Kidney (tissue), 14 donors: ENCODE data around the gene AUTS2. TPM values are rescaled to one million over a fixed set of nuclear protein-coding genes. Genes with fewer than 3 reads are reported as not detected.

Experiments
- DNase-seq, 5 donors: peaks; one replicate each; pipeline ENCODE4 v3.0.0-alpha.2; 2013 to 2020
- FAIRE-seq: peaks from 2 replicates; lab custom pipeline; 2012; peaks lifted over from hg19 to GRCh38; lab: Jason Lieb, UNC
- H3K27ac ChIP-seq, 2 donors: one replicate each; pipeline ENCODE4 v1.7.0; 2013; ENCODE audit warnings: low read depth in 2 of 2, low read length in 2 of 2, inconsistent platforms in 1 of 2
- H3K27me3 ChIP-seq: one replicate; pipeline ENCODE4 v1.7.1; 2013; ENCODE audit warnings: low read length, inconsistent platforms; ENCODE audit not compliant: control insufficient read depth, insufficient read depth
- H3K36me3 ChIP-seq, 3 donors: one replicate each; pipeline versions ENCODE4 v1.7.0 to v1.7.1; 2013; ENCODE audit warnings: low read length in 3 of 3, control low read depth in 1 of 3, inconsistent platforms in 1 of 3; ENCODE audit not compliant: insufficient read depth in 3 of 3, control insufficient read depth in 2 of 3
- H3K4me1 ChIP-seq, 3 donors: one replicate each; pipeline versions ENCODE4 v1.7.0 to v1.7.1; 2013; ENCODE audit warnings: low read length in 3 of 3, inconsistent platforms in 1 of 3, low read depth in 1 of 3; ENCODE audit not compliant: control insufficient read depth in 2 of 3, insufficient read depth in 2 of 3
- H3K4me3 ChIP-seq, 3 donors: one replicate each; pipeline versions ENCODE4 v1.7.0 to v1.8.1; 2013; ENCODE audit warnings: low read length in 3 of 3, control low read depth in 1 of 3, inconsistent platforms in 1 of 3
- H3K9ac ChIP-seq, 3 donors: one replicate each; pipeline versions ENCODE4 v1.7.0 to v1.7.1; 2013; ENCODE audit warnings: low read length in 3 of 3, control low read depth in 1 of 3, inconsistent platforms in 1 of 3
- H3K9me3 ChIP-seq, 3 donors: one replicate each; pipeline versions ENCODE4 v1.7.0 to v1.7.1; 2013; ENCODE audit warnings: low read length in 3 of 3, control low read depth in 1 of 3, inconsistent platforms in 1 of 3; ENCODE audit not compliant: control insufficient read depth in 2 of 3, insufficient read depth in 1 of 3
- intact Hi-C: fragments of 100-400 bp; cut with DNase I; formaldehyde crosslinking; loops from one replicate; pipeline ENCODE4 v1.11.1; 2022
- polyA plus RNA-seq: library from polyadenylated mRNA; stranded (reverse); fragments of 350-450 nt; fragmentation: Illumina TruSeq; extraction: RNeasy Lipid Tissue Mini Kit (QIAGEN cat#74804); gene quantifications from one replicate; pipeline ENCODE4 v1.2.3, GENCODE V29; 2014; ENCODE audit warnings: low read depth, low replicate concordance; ENCODE audit not compliant: insufficient read depth
- total RNA-seq: library from RNA; stranded (reverse); fragmentation: NEBNext Ultra II Directional; extraction: Animal tissue kit (Norgen Biotek cat#: 25700); gene quantifications from one replicate; pipeline ENCODE4 v1.2.1, GENCODE V29; 2021
- TF ChIP-seq, protein P1 (sequence below): IDR thresholded peaks from 3 replicates; pipeline ENCODE4 v1.5.1; 2012; ENCODE audit warnings: mild to moderate bottlenecking, moderate library complexity, borderline replicate concordance; ENCODE audit not compliant: insufficient read depth; ENCODE audit errors: extremely low read depth
- donor health status: control.
- donor health status: control.
- donor health status: control.
- donor health status: control.
- donor health status: control.
- donor health status: DM: yes; HTN: yes; CAD: no.
- donor health status: Normal renal cell carcinoma (clear cell type).

The AUTS2 gene
- total and polyA plus RNA-seq, 2 donors from 2014 or later = 5.2 to 33.8 TPM

DNA sequence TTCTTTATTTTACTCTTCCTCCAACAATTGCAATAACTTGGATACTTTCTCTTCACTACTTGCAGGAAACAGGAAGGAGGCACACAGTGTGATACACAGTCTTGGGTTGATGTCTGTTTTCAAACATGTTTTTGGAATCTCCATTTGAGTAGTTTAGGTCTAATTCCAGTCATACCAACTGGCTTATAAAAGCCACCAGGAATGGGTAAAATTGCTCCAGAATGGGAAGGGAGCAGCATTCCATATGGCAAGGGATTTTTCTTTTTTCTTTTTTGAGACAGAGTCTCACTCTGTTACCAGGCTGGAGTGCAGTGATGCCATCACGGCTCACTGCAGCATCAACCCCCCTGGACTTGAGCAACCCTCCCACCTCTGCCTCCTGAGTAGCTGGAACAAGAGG, 988.5 kb downstream of the AUTS2 start:
- DNase-seq (no peak), FAIRE-seq (no peak)
- H3K9me3 ChIP-seq = no peaks in the 10 kb centered on the region
- no peak overlapping the region for H3K9ac ChIP-seq
- no peak overlapping the region for H3K27ac ChIP-seq
- H3K4me1 ChIP-seq = peaks cover 0 to 19% (median 7%) of the 10 kb centered on the region in 3 donors
- intact Hi-C loops = no loop called here
- TF ChIP-seq, protein P1, sequence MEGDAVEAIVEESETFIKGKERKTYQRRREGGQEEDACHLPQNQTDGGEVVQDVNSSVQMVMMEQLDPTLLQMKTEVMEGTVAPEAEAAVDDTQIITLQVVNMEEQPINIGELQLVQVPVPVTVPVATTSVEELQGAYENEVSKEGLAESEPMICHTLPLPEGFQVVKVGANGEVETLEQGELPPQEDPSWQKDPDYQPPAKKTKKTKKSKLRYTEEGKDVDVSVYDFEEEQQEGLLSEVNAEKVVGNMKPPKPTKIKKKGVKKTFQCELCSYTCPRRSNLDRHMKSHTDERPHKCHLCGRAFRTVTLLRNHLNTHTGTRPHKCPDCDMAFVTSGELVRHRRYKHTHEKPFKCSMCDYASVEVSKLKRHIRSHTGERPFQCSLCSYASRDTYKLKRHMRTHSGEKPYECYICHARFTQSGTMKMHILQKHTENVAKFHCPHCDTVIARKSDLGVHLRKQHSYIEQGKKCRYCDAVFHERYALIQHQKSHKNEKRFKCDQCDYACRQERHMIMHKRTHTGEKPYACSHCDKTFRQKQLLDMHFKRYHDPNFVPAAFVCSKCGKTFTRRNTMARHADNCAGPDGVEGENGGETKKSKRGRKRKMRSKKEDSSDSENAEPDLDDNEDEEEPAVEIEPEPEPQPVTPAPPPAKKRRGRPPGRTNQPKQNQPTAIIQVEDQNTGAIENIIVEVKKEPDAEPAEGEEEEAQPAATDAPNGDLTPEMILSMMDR = no peak
- H3K27me3 ChIP-seq = no peaks in the 10 kb centered on the region
- no peaks in the 10 kb centered on the region for H3K36me3 ChIP-seq
- no peak overlapping the region for H3K4me3 ChIP-seq

DNA sequence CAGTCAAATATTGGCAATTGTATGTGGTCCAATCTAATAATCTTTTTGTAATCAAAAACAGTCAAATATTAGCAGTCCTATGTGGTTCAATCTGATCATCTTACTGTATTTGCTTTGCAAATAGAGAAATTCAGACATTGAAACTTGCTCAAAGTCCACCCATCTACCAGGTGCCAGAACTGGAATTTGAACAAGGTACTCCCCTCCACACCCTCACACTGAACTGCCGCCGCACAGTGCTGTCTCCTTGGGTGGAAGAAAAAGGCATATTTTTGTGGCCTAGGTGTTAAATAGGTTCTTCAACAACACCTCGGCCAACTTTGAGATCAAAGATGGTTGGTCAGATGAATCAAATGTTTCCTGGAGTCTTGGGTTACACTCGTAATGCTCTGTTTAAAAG, 989.5 kb downstream of the AUTS2 start:
- Histone ChIP-seq H3K9ac (no peak overlapping the region), H3K27ac (no peak overlapping the region), H3K36me3 (no peaks in the 10 kb centered on the region), H3K27me3 (no peaks in the 10 kb centered on the region), H3K9me3 (no peaks in the 10 kb centered on the region), H3K4me1 (peaks cover 0 to 10% (median 7%) of the 10 kb centered on the region in 3 donors), H3K4me3 (no peak overlapping the region)
- FAIRE-seq (no peak), DNase-seq (no peak)
- TF ChIP-seq, protein P1 = no peak
- intact Hi-C loops = no loop called here

DNA sequence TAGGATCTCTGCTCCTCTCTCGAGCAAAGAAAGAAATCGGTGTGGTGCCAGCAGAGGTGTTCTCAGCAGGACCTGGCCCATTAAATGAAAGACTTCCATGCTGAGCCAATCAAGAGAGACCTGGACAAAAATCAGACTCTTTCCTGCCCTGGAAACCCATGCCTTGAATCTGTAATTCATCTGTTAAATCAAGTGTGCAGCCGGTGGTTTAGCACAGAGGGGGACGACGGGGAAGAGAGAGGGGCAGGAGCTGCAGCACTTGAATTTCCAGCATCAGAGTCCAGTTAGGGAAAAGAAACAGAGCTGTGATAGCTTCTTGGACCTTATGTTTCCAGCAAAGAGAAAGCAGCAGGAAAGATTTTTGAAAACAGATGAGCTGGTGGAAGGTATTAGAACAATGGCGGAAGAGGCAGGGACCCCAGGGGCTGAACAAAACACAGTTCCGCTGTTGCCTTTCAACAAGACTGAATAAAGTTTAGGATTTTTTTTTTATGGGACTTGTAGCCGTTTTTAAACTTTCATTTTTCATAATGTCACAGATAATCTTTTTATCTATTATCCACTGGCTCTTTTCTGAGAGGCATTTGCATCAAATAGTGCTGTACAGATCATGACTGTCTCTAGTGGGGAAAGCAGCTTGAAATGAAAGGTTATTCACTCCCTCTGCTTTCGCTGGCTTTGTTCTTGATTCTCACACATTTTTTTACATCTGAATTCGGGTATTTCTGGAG, 990.1 kb downstream of the AUTS2 start:
- no peak for FAIRE-seq

More for the DNA sequence above, 990.1 kb downstream of the AUTS2 start:
- intact Hi-C loops = no loop called here
- no peaks in the 10 kb centered on the region for H3K27me3 ChIP-seq
- no peak overlapping the region for H3K4me3 ChIP-seq
- peak in 1 of 5 donors; percentile 41 for DNase-seq
- TF ChIP-seq, protein P1 = no peak
- no peaks in the 10 kb centered on the region for H3K36me3 ChIP-seq
- H3K9ac ChIP-seq = no peak overlapping the region
- H3K9me3 ChIP-seq = no peaks in the 10 kb centered on the region
- peaks cover 0 to 7% (median 7%) of the 10 kb centered on the region in 3 donors for H3K4me1 ChIP-seq
- no peak overlapping the region for H3K27ac ChIP-seq
